DLD1 (cell line): ENCODE measurements around the gene WDR27.

Source experiments
- in situ Hi-C: cut with HindIII; loops from 2 replicates; pipeline ENCODE4 v1.10.0; 2017; ENCODE audit warnings: low sequenced_read_pairs

Gene WDR27

DNA sequence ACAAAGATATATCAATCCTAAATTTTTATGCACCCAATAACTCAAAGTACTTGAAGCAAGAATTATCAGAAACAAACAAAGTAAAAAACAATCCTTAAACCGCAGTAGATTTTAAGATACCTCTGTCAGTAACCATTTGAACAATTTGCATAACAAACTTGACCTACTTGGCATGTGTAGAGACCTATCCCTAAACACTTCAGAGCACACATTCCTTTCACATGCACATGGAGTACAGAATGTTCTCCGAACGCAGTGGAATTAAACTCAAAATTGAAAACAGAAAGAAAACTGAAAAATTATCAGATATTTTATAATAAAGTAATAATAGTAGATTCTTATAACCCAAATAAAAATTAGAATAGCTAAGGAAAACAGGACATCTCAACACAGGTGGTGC lies 285.6 kb downstream of the WDR27 start:
- in situ Hi-C loops, result no loop called here

DNA sequence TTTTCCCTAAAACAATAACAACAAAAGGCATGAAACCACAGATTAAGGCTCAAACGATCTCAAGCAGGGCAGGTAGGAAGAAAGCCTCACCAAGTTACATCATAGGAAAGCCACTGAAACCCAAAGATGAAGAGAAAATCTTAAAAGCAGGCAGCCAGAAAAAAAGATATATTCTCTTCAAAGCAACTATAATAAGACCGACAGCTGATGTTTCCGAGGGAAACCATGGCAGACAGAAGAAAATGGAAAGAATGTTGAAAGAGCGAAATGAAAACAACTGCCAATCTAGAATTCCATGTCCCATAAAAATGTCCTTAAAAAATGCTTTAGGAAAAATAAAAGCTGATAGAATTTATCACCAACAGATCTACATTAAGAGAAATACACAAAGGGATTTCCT lies 286.6 kb downstream of the WDR27 start:
- in situ Hi-C loops, result no loop called here

DNA sequence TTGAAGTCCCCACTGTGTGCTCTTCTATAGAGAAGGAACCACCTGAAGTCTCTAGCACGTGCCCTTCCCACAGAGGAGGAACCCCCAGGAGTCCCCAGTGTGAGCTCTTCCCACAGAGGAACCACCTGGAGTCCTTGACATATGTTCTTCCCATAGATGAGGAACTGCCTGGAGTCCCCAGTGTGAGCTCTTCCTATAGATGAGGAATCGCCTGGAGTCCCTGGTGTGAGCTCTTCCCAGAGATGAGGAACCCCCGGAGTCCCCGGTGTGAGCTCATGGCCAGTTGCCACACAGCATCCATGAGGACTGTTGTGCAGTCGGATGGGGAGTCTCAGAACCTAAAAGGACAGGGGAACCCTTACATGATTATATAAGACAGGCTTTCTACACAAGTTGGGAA lies 290.1 kb downstream of the WDR27 start:
- in situ Hi-C loops, result no loop called here

DNA sequence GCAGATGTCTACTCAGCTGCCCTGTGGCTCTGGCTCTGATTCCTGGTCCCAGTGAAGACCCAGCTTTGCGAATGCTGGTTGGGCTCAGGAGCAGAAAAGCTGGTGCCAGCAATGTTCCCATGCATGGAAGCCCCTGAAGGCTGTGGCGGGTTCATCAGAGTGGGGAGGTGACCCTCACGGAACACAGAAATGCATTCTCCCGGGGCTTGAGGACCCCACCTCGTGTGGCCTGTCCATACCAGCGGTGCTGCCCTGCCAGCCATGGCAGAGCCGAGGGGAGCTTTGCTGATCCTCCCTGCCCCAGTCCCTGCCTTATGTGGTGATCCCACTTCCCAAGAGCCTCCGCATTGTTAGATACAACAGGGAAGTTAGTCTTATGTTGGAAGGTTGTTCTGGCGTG lies 290.5 kb downstream of the WDR27 start:
- in situ Hi-C loops, result no loop called here

DNA sequence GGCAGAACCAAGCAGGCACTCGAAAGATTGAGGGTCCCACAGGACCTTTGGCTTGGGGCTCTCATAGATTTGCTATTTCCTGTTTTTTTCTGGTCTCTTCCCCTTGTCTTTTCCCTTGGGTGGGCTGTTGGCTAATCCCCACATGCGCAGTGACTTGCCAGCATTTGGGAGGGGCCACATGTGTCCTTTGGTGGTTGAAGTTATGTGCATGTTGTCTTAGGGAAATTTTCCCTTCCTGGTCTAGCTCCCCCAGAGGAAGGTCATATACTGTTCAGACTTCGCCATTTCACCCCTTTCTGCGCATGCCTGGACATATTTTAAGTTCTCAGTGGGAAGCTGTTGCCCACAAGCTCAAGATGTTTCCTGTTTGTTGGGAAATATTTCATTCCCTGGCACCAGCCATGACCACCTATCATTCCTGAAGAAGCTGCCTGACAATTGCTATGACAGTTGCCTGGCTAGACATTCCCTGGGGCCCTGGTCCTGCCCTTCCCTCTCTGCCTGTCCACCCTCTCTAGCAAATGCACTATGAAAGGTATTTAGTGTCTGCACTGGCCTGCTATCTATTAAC lies 292.0 kb downstream of the WDR27 start:
- in situ Hi-C loops, result no loop called here

DNA sequence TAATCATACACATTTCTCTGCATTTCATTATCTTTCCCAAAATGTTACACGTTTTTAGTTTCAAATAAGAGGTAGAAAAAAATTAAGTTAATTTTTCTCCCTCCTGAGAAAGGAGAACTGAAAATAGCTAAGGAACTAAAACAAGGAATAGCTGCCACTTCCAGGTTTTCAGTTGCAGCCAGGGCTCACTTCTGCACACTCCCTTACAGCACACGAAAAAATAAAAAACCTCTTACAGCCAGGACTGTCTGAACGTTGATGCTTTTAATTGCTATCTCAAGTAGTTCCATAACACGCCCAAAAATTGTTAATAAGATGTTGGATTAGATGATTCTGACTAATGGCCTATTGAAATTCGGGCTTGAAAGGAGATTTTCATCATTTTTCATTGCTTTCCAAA lies 294.5 kb downstream of the WDR27 start:
- in situ Hi-C loops, result no loop called here
